ENCODE results near the gene PUSL1.

DNA sequence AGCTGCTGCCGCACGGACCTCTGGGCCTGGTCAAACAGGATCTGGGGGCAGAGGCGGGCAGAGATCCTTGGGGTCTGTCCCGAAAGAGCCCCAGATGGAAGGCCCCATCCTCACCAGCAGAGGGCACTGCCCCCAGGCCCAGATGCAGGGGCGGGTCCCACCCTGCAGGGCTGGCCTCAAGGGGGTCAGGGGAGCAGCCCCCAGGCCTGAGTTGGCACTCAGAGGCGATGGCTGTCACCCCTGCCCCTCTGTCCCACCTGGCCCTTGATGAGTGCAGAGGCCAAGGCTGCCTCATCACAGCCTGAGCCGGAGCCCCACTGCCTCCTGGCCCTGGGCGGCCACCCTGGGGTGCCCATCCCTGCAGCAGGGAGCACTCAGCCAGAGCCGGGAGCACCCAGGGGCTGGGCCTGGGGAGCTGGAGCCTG is 6.4 kb upstream of the PUSL1 start:
- TF ChIP-seq CTCF (conservative IDR thresholded peaks at IDR 0.05; ENCODE audit: low read depth, low read length) (peak; percentile 84), EZH2phosphoT487 (IDR thresholded peaks at IDR 0.05; ENCODE audit: borderline replicate concordance, low read length) (no peak), EZH2 (IDR thresholded peaks at IDR 0.05; ENCODE audit: low read length, unreplicated experiment) (no peak)

Measured in PC-3 (cell line).